Hepatic stellate cell (primary cell): ENCODE measurements around the gene SH3RF2.
"Not testable (repeated sequence)": the region's sequence is repeated elsewhere in the genome, so short reads cannot be mapped to it uniquely, and the experiment has no call there.

Source experiments
- DNase-seq: peaks from one replicate; pipeline ENCODE4 v3.0.0; 2011; ENCODE audit warnings: low spot score

The SH3RF2 gene

DNA sequence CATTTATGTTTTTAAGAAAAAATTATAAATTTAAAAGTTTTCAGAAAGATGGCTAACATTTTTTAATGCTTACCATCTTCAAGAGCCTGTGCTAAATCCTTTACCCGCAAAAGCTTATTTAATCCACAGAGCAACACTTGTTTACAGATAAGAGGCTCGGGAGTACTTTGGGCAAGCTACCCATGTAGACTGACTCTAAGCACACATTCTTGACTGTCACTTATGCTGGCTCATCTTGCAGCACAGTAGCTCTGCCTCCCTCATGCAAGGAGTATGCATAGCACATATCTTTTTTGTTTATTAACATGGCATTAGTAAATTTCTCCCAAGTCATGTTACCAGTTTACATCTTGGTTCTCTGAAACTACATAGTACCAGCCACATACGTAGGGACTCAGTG lies 14.7 kb downstream of the SH3RF2 start:
- no peak for DNase-seq

DNA sequence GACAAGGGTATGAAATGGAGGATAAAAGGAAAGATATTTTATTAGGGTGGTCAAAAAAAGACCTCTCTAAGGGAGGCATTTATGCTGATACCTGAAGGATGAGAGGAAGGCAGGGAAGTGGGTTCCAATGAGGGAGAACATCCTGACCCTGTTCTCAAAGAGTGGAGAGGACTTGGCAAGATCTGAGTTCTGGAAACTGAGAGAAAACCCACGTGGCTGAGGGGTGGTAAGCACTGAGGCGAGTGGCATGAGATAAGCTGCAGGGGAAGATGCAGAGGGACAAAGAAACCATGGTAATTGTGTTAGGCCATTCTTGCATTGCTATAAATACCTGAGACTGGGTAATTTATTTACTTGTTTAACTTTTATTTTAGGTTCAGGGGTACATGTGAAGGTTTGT lies 16.8 kb downstream of the SH3RF2 start:
- no peak for DNase-seq

DNA sequence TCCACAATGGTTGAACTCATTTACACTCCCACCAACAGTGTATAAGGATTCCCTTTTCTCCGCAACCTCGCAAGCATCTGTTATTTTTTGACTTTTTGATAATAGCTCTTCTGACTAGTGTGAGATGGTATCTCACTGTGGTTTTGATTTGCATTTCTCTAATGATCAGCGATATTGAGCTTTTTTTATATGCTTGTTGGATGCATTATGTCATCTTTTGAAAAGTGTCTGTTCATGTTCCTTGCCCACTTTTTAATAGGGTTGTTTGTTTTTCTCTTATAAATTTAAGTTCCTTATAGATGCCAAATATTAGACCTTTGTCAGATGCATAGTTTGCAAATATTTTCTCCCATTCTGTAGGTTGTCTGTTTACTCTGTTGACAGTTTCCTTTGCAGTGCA lies 17.8 kb downstream of the SH3RF2 start:
- not testable (repeated sequence) for DNase-seq

DNA sequence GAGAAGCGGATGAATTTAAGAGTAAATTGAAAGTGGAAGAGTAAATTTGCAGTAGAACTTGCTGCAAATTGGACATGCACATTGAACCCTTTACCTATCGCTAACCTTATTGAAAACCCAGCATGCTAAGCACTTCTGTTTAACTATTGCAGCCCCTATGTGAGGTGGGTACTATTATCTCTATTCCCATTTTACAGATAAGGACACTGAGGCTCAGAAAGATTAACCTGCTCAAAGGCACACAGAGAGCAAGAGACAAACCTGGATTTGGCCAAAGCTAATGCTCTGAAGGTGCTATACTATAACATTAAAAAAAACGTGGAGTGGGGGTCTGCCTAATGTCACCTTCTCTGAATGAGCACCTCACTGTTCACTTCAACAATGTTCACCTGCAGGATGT lies 21.0 kb downstream of the SH3RF2 start:
- no peak for DNase-seq

DNA sequence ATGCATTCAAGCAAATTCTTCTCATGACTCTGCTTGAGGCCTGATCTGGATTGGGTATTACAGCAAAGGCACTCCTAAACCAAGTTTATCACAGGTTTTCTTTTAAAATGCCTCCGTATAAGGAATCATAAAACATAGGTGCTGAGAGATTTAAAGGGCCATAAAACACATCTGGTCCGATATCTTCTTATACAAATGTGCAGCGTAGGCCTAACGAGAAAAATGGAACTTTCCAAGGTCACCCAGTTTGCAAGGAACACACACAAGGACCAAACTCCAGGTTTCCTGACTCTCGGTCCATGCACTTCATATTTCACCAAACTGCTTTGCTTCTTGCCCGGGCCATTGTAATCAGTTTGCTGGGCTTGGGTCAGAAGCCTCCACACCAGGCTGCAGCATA lies 22.1 kb downstream of the SH3RF2 start:
- no peak for DNase-seq

DNA sequence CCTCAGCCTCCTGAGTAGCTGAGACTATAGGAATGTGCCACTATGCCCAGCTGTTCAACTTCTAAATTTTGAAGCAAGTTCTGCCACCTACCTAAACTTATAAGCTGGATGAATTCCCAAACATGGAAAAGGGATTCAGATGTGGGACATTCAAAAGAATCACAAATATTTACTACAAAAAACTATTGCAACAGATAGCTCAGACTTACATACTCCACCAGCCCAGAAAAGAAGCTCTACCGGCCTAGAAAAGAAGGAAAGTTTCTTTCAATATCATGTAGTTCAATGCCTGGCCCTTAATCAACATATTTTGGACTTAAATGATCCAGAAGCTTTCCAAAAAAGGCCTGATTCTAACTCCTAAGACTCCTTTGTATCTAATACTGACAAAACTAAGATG lies 23.8 kb downstream of the SH3RF2 start:
- no peak for DNase-seq

DNA sequence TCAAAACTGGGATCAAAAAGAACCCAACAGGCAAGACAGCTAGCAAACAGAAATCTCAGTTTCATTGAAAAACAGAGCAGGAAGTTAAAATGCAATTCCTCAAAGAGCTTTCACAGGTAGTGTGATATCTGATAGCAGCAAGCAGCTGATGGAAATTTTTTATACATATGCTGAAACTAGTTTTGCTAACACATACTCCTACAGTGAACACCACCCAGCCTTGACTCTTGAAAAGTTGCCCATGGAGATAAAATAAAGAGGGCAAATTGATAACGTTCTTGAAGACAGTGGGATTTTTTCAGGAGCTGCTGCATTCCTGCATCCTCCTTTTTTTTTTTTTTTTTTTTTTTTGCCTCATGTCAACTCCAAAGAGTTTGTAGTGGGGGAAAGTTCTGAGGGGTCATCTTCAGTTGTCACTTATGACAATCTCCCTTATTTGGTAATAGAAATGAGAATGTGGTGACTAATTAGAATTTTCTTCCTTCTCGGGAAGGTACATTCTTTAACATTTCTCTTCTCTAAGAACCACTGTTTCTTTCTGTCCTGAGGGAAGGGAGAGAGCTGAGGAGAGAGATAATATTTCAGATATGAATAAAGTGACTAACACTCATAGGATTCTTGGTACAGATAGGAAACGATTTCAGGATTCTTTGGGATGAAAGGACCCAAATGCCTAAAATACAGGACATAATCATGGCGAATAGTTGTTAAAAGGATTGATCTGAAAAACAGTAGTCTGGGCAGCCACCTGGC lies 24.6 kb downstream of the SH3RF2 start:
- DNase-seq = no peak

DNA sequence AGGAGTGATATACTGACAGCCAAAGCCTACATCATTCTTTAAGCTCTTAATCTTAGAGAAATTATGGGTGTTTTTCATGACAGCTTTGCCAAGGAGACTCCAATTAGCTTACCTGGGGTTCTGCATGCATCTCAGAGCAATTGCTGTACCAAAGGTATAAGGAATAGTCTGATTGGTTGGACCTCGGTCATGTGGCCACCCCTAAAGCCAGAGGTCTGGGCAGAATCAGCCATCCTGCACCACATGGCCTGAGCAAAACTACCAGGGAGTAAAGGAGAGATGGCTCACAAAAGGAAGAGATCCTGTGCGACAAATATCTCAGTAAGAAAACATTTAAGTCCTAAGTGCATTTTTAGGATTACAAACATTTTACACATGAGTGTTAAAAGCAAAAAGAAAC lies 25.6 kb downstream of the SH3RF2 start:
- DNase-seq = no peak

DNA sequence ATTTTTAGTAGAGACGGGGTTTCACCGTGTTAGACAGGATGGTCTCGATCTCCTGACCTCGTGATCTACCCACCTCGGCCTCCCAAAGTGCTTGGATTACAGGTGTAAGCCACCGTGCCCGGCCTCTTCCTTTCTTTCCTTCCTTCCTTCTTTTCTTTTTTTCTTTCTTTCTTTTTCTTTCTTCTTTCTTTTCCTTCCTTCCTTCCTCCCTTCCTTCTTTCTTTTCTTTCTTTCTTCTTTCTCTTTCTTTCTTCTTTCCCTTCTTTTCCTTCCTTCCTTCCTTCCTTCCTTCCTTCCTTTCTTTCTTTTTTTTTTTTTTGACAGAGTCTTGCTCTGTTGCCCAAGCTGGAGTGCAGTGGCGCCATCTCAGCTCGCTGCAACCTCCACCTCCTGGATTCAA lies 27.6 kb downstream of the SH3RF2 start:
- DNase-seq = not testable (repeated sequence)

DNA sequence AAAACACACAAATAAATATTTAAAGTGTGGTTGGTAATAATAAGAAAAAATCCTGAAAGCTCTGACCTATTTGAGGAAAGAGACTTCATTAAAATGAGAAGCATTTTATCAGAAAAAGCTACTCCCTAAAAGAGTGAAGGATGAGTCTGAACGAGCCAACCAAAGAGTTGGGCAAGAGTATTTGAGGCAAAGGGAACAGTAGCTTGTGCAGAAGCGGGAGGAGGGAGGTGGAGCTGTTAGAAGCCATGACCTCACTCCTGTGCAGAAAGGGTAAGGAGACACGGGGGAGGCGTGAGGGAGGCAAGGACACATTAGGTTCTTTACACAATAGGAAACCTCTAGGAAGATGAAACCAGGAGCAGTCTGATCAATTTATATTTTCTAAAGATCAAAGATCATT lies 29.4 kb downstream of the SH3RF2 start:
- no peak for DNase-seq

DNA sequence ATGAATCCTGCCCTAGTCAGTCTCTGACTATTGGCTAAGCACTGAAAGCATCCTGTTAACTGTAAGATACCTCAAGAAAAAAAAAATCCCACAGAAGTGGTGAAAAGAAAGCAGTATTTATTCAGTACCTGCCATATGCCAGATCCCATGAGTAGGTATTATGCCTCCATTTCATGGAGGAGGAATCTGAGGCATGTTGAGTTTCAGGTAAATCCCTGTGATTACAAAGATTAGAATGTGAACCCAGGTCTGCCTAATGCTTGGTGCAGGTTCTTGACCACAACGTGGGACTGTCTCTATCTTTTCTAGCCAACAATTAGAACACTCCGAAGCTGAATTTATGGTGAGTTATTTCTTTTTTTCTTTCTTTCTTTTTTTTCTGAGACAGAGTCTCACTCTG lies 30.9 kb downstream of the SH3RF2 start:
- DNase-seq = no peak

DNA sequence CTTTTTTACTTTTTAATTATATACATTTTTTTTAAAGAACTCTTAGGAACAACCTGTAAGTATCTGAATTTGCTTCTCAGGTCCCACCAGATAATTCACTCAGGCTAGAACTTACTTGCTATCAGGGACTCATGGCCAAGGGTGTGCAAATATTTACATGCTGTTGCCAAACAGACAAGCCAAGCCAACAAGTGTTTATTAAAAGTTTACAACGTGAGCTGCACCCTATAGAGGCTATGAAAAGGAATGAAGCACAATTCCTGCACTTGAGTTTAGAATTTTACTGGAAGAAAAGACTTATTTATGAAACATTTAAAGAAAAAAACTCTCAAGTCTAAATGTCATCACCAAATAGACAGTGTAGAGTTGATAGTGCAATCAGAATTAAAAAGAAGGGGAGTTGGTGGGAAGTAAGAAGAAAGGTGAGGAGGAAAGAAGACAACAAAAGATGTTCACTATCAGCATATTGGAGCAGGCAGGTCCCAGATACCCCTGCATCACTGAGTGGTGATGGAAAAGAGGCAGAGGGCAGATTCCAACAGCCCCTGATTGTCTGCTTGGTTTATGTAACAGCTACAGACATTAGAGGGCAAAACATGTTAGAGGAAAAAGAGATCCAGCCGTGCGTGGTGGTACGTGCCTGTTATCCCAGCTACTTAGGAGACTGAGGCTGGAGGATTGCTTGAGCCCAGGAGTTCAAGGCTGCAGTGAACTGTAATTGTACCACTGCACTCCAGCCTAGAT lies 32.8 kb downstream of the SH3RF2 start:
- no peak for DNase-seq

DNA sequence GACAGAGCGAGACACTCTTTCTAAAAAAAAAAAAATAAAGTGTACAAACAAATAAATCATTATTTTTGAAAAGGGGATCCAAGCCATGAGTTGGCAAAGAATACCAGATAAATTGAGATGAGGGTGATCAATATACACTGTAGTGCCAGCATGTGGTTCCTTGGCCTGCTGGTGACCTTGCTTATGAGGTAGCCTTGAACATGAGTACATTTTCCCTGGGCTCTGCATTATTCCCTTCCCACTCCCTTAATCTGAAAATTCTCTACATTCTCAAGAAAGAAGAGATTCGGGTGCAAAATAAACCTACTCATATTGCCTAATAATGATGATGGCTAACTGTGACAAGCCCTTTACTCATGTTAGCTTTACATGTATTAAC lies 33.3 kb downstream of the SH3RF2 start:
- DNase-seq = no peak

DNA sequence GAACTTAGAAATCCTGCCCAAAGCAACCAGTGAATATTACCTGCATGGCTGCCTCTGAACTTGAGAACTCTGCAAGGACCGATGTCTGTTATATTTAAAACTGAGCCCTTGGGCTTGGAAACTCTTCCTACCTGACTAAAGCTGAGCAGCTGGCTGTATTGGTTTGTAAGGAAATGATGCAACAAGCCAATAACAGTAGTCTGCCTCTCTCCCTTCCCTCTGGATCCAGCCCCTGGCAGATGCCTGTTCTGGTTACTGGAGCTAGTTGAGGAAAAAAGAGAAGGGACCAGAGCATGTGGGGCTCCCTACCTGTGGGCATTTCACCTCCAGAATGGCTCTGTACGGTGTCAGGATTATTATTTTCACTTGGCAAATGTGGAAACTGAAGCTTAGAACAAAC lies 34.7 kb downstream of the SH3RF2 start:
- no peak for DNase-seq

DNA sequence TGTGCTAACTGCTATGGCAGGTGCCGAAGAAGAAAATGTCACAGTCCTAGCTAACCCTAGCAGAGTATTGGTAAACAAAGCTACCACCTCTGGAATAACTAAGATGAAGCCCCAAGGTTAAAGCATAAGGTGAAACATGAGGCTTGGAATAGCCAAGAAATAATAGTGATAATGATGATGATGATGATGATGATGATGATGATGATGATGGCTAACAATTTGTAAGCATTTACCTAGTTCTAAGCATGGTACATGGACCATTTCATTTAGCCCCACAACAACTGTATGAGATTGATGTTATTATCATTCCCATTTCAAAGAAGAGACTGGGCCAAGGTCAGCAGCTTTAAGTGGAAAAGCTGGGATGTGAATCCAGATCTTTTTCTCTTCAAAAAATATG lies 35.3 kb downstream of the SH3RF2 start:
- DNase-seq = no peak

DNA sequence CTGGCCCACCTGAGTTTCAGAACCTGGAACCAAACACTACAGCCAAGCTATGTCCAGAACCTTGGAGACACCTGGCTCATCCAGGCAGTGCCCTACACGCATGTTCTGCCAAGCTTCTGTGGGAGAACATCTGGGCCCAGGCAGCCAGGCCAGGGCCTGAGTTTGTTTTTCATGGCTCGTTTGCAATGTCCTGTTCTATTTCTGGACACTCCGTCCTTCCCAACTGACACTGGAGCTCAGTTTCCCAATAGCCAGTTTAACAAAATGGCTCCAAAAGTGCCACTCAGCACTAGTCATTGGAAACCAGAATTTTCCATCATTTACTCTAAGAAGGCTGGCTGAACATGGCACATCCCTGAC lies 38.6 kb downstream of the SH3RF2 start:
- DNase-seq = no peak

DNA sequence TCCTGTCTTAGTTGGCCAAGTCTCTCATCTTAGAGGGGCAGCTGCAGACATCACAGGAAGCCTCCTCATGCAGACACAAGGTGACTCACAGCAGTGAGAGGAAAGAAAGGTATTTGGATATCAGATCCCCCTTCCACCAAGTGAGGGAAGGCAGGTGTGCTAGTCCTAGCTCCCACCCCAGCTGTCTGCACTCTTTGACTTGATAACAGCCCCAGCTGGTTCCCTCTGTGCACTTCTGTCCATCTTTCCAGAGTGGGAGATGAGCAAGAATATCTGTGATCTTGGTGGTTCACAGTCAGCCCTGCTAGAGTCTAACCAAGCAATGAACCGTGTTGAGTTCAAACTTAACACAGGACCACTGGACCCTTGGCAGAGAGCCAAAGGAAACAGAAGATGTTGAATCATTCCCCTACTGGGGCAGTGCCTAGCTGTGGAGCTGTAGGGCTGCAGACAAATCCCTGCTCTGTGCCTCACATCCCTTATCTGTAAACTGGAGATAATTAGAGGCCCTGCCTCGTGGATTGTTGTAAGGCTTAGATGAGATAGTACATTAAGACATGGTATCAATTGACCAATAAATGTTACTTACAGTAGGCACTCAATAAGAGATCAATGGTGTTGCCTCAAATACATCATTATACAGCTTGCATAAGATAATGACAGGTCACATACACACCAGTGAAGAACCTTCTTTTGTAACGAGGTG lies 39.1 kb downstream of the SH3RF2 start:
- DNase-seq = peak; percentile 22

DNA sequence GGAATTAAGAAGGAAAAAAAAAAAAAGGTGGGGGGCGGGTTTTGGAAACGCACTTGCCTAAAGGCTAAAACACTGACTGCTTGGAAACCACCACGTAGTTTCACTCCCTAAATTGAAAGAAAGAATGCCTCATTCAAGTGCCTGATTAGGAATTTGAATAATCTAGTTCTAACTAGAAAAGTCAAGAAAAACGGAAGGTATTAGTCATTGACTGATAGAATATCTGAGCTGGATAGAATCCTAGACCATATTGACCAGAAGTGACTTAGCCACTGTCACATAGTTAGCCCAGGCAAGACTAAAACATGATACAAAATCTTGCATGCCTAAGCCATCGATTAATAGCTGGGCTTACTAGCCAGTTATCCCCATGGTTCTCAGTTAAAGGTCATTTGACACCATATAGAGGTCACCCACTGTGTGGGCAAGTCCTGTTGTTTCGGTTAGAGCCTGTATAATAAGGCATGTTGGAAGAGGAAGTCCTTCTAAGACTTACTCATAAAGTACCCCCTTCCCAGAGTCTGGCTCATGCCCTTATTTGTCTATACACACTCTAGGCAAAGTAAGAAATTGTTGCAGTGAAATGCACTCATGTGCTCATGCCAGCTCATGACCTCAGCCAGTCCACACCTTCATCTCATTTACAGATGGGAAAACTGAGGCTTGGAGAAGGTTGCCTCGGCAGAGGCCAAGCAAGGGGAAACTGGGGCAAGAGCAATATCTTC lies 40.2 kb downstream of the SH3RF2 start:
- DNase-seq = no peak

DNA sequence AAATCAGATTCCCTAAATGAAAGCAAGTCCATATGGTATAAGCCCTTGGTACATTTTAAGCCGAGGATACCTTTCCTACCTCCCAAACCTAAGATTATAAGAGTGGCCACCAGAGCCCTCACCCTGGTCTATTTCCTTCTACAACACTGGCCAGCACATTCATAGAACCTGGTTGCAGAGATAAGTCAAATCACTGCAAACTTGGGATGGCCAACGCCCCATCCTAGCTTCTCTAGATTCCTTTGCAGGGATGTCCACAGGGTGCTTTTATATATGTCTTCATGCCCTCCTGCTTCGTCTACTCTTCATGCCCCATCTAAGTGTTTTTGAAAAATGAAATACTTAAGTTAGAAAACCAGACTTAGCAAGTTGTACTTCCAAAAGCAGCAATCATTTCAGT lies 41.8 kb downstream of the SH3RF2 start:
- DNase-seq = no peak

DNA sequence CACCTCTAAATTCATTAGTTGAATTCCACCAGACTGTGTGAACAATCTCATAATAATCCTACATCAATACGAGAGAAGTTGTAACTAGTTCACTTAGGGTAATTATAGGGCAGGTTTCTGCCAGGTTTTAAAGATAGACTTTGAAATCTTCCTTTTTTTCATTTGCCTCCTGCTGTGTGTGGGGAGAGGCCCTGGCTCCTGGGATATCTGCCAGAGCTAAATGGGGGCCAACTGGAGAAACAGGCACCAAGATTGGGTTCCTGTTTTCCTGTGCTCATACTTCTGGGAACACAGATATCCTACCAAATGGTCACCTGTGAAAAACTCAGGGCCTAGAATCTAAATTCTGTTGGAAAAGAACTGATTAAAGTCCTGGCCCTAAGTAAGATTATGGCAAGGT lies 42.3 kb downstream of the SH3RF2 start:
- no peak for DNase-seq

DNA sequence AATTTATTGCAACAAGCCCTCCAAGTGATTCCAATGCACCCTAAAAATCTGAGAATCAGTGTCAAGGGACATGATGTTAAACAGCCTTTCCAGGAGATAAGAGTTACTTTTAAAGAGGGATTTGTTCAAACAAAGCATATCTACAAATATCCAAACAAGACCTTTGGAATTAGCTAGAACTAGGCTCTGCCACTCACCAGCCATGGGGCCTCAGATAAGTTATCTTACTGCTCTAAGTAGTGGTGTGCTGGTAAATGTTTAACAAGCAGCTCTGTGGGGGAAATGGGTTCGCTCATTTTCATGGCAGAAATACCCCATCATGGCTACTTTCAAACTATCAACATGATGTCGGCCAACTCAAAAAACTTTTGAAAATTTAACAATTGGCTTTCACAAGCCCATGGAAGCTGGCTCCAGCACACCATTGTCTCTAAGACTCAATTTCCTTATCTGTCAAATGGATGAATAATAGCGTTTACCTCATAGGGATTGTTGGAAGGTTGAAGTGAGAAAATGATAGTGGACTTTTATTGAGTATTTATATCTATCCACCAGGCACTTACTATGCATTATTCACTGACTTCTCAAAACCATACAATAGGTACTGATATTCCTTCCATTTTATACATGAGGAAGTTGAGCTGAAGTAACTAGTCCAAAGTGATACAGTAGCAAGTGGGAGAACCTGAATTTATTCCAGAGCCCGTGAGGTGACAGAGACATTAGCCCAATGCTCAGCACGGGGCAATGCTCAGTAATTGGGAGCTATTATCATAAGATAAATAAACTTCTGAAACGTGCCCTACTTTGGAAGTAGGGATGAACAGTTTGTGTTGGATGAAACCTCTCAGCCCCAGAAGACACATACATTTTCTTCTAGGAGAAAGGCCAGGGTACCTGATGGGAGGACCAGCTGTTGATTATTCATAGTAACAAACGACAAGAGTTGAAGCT lies 43.2 kb downstream of the SH3RF2 start:
- no peak for DNase-seq

DNA sequence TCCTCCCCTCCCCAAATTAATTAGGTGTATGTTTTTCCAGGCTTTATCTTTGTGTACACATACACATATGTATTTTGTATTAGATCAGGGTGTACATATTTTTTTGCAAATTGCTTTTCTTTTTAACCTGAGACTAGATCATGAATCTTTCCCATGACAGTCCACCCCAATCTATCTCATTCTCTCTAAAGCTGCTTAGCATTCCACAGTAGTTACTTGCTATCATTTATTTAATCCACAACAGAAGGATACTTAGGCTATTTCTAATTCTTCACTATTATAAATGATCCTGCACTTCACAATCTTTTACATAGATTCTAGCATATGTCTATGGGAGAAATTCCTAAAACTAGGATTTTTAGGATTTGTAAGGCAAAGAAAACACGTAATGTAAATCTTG lies 43.9 kb downstream of the SH3RF2 start:
- no peak for DNase-seq
